SK-N-SH (cell line): Measurements from ENCODE around the gene RNF126. TPM values are rescaled to one million over a fixed set of nuclear protein-coding genes. Genes with fewer than 3 reads are reported as not detected.

ENCODE experiments used
- CTCF ChIA-PET: fragments of 300-600, 350-600 bp; formaldehyde crosslinking; extraction: SDS; loops from one replicate; lab custom pipeline; 2021; lab: Yijun Ruan, JAX
- POLR2A ChIA-PET: fragments of 350-600 bp; sonication (Branson Sonifier 250); formaldehyde crosslinking; extraction: SDS; loops from one replicate; lab custom pipeline; 2020; ENCODE audit warnings: antibody characterized with exemption, inconsistent platforms; lab: Yijun Ruan, JAX
- DNase-seq: peaks from one replicate; pipeline ENCODE4 v3.0.0; 2012
- H2AFZ ChIP-seq: fragments of 200-600 bp; sonication (generic); 2 replicates; pipeline ENCODE4 v1.8.1; 2016; ENCODE audit warnings: antibody characterized with exemption, mild to moderate bottlenecking, low read depth
- H3F3A ChIP-seq: fragments of 200-600 bp; sonication (generic); replicated peaks from 2 replicates; pipeline ENCODE3; 2016; ENCODE audit warnings: antibody characterized with exemption, mild to moderate bottlenecking; ENCODE audit not compliant: insufficient read depth
- H3K27ac ChIP-seq, 2 experiments: fragments of 200-500 bp in 1 of 2; fragments of 200-600 bp in 1 of 2; sonication (Bioruptor generic) in 1 of 2; sonication (generic), shearing (Covaris generic) in 1 of 2; 2 replicates each; pipeline versions ENCODE4 v1.5.1 to v1.6.1; 2014 to 2016; ENCODE audit warnings: low read depth in 2 of 2, inconsistent platforms in 1 of 2, low read length in 1 of 2, mild to moderate bottlenecking in 1 of 2, mixed read lengths in 1 of 2
- H3K27me3 ChIP-seq: fragments of 200-600 bp; sonication (generic), shearing (Covaris generic); 2 replicates; pipeline ENCODE4 v1.6.1; 2016; ENCODE audit warnings: mixed run types; ENCODE audit not compliant: insufficient read depth
- H3K36me3 ChIP-seq, 2 experiments: fragments of 200-500 bp in 1 of 2; fragments of 200-600 bp in 1 of 2; sonication (Bioruptor generic) in 1 of 2; sonication (generic) in 1 of 2; replicated peaks in 1 of 2; 2 replicates each; pipeline versions ENCODE3 to v1.5.1; 2014 to 2016; ENCODE audit warnings: low read length in 1 of 2, mild to moderate bottlenecking in 1 of 2; ENCODE audit not compliant: insufficient read depth in 2 of 2, control insufficient read depth in 1 of 2
- H3K4me1 ChIP-seq, 2 experiments: fragments of 200-500 bp in 1 of 2; fragments of 200-600 bp in 1 of 2; sonication (Bioruptor generic) in 1 of 2; sonication (generic), shearing (Covaris generic) in 1 of 2; 2 replicates each; pipeline versions ENCODE4 v1.5.1 to v1.6.1; 2014 to 2016; ENCODE audit warnings: low read depth in 1 of 2, low read length in 1 of 2, mixed run types in 1 of 2; ENCODE audit not compliant: insufficient read depth in 2 of 2, control insufficient read depth in 1 of 2
- H3K4me2 ChIP-seq: fragments of 200-600 bp; sonication (generic), shearing (Covaris generic); 2 replicates; pipeline ENCODE4 v1.6.1; 2017; ENCODE audit warnings: mixed run types
- H3K4me3 ChIP-seq, 2 experiments: fragments of 200-500 bp in 1 of 2; fragments of 200-600 bp in 1 of 2; sonication (Bioruptor generic) in 1 of 2; sonication (generic), shearing (Covaris generic) in 1 of 2; 2 replicates each; pipeline versions ENCODE4 v1.5.1 to v1.8.1; 2014 to 2016; ENCODE audit warnings: low read depth in 2 of 2, inconsistent platforms in 1 of 2, low read length in 1 of 2, mild to moderate bottlenecking in 1 of 2, mixed read lengths in 1 of 2, moderate library complexity in 1 of 2
- H3K79me2 ChIP-seq: fragments of 200-600 bp; sonication (generic); 2 replicates; pipeline ENCODE4 v1.8.1; 2017; ENCODE audit warnings: mild to moderate bottlenecking; ENCODE audit not compliant: insufficient read depth
- H3K9ac ChIP-seq: fragments of 200-600 bp; sonication (generic); 2 replicates; pipeline ENCODE4 v1.6.1; 2017; ENCODE audit warnings: mixed run types
- H3K9me2 ChIP-seq: fragments of 200-600 bp; sonication (generic); 2 replicates; pipeline ENCODE4 v1.6.1; 2017; ENCODE audit warnings: mixed run types
- H3K9me3 ChIP-seq: fragments of 200-600 bp; sonication (generic); 2 replicates; pipeline ENCODE4 v1.6.1; 2017; ENCODE audit warnings: mixed run types, mild to moderate bottlenecking, moderate library complexity
- H4K20me1 ChIP-seq: fragments of 200-600 bp; sonication (generic); 2 replicates; pipeline ENCODE4 v1.6.1; 2017; ENCODE audit warnings: mild to moderate bottlenecking, mixed run types; ENCODE audit not compliant: insufficient read depth
- CHD2 ChIP-seq: fragments of 150-350 bp; IDR thresholded peaks from 2 replicates; pipeline ENCODE4 v1.6.1; 2018; ENCODE audit warnings: low read length; ENCODE audit not compliant: partially characterized antibody
- CTCF ChIP-seq: fragments of 200-600 bp; sonication (generic); IDR thresholded peaks from 2 replicates; pipeline ENCODE4 v1.6.1; 2017; ENCODE audit warnings: antibody characterized with exemption, mild to moderate bottlenecking, moderate library complexity
- EP300 ChIP-seq, 2 experiments: IDR thresholded peaks; 2 replicates each; pipeline versions ENCODE4 v1.4.0 to v1.6.1; 2012; ENCODE audit warnings: borderline replicate concordance in 1 of 2, low read depth in 1 of 2, low read length in 1 of 2
- EZH2phosphoT487 ChIP-seq: fragments of 200-600 bp; sonication (generic); IDR thresholded peaks from 2 replicates; pipeline ENCODE4 v1.6.1; 2017; ENCODE audit warnings: low read depth, mixed run types, mild to moderate bottlenecking, antibody characterized with exemption, moderate library complexity, borderline replicate concordance
- FOSL2 ChIP-seq: IDR thresholded peaks from 2 replicates; pipeline ENCODE4 v1.4.0; 2012; ENCODE audit warnings: low read depth, mild to moderate bottlenecking, moderate library complexity, borderline replicate concordance
- FOXM1 ChIP-seq: IDR thresholded peaks from 2 replicates; pipeline ENCODE4 v1.4.0; 2012; ENCODE audit warnings: low read depth, mild to moderate bottlenecking
- GABPA ChIP-seq: IDR thresholded peaks from 2 replicates; pipeline ENCODE4 v1.4.0; 2012; ENCODE audit warnings: low read depth, mild to moderate bottlenecking
- MEF2A ChIP-seq: IDR thresholded peaks from 2 replicates; pipeline ENCODE4 v1.4.0; 2012; ENCODE audit warnings: low read depth, borderline replicate concordance
- MXI1 ChIP-seq: IDR thresholded peaks from 2 replicates; pipeline ENCODE4 v1.6.1; 2012; ENCODE audit warnings: mild to moderate bottlenecking, low read depth, low read length, improper control_type of control experiment
- PBX3 ChIP-seq: IDR thresholded peaks from 2 replicates; pipeline ENCODE4; 2012
- RCOR1 ChIP-seq: fragments of 150-350 bp; IDR thresholded peaks from 2 replicates; pipeline ENCODE4 v1.6.1; 2017; ENCODE audit warnings: antibody characterized with exemption, low read length
- REST ChIP-seq: IDR thresholded peaks from 2 replicates; pipeline ENCODE4 v1.6.1; 2012; ENCODE audit warnings: mild to moderate bottlenecking, low read depth, low read length, moderate library complexity
- RXRA ChIP-seq: IDR thresholded peaks from 2 replicates; pipeline ENCODE4 v1.4.0; 2012; ENCODE audit warnings: low read depth, mild to moderate bottlenecking, borderline replicate concordance
- SIN3A ChIP-seq: IDR thresholded peaks from 2 replicates; pipeline ENCODE4 v1.6.1; 2012; ENCODE audit warnings: low read depth, mild to moderate bottlenecking, low read length, moderate library complexity, borderline replicate concordance
- SMC3 ChIP-seq: IDR thresholded peaks from 2 replicates; pipeline ENCODE4 v1.6.1; 2012; ENCODE audit warnings: low read depth, low read length, improper control_type of control experiment
- TAF1 ChIP-seq: IDR thresholded peaks from 2 replicates; pipeline ENCODE4 v1.6.1; 2012; ENCODE audit warnings: low read depth, mild to moderate bottlenecking, low read length, moderate library complexity, borderline replicate concordance
- TCF12 ChIP-seq: IDR thresholded peaks from 2 replicates; pipeline ENCODE4 v1.4.0; 2012
- TEAD4 ChIP-seq: IDR thresholded peaks from 2 replicates; pipeline ENCODE4 v1.4.0; 2012; ENCODE audit warnings: mild to moderate bottlenecking, borderline replicate concordance; ENCODE audit not compliant: insufficient read depth
- USF2 ChIP-seq: fragments of 150-350 bp; IDR thresholded peaks from 2 replicates; pipeline ENCODE4 v1.6.1; 2017; ENCODE audit warnings: antibody characterized with exemption, low read length, low read depth, borderline replicate concordance
- YY1 ChIP-seq: IDR thresholded peaks from 2 replicates; pipeline ENCODE4 v1.4.0; 2012; ENCODE audit warnings: low read depth, mild to moderate bottlenecking
- WGBS: methylation state at CpG from one replicate; pipeline ENCODE4 v1.1.6; 2017; ENCODE audit warnings: low lambda C conversion rate; 5-methylcytosine and 5-hydroxymethylcytosine counted together
- polyA plus RNA-seq, 3 experiments: library from polyadenylated mRNA; depleted of rRNA; stranded (reverse); fragments of >200 nt; gene quantifications; 2 replicates each; pipeline ENCODE4 v1.2.3, GENCODE V29; 2012

Gene RNF126
- polyA plus RNA-seq, 1 of the 3 experiments (the other 2 are of a cell fraction) = 12.9 TPM

GRCh38 chr19:602391-603301 is 60.4 kb downstream of the RNF126 start:
- WGBS = 97% methylated on average over 18 of the region's 35 CpGs
- ChIA-PET CTCF (no interaction called here), POLR2A (no interaction called here)

More at GRCh38 chr19:602391-603301, 60.4 kb downstream of the RNF126 start:
- DNase-seq = no peak
- TF ChIP-seq SIN3A = no peak
- TF ChIP-seq USF2 = no peak
- TF ChIP-seq TCF12 = no peak
- no peak for TF ChIP-seq FOSL2
- TF ChIP-seq CHD2 = no peak
- no peak for TF ChIP-seq SMC3
- no peak for TF ChIP-seq TEAD4
- no peak for TF ChIP-seq RCOR1
- TF ChIP-seq EZH2phosphoT487 = no peak
- TF ChIP-seq PBX3 = no peak
- TF ChIP-seq TAF1 = no peak
- no peak for TF ChIP-seq MEF2A
- no peak for TF ChIP-seq YY1
- TF ChIP-seq MXI1 = no peak
- no peak for TF ChIP-seq FOXM1
- no peak for TF ChIP-seq REST
- TF ChIP-seq GABPA = no peak
- no peak for TF ChIP-seq CTCF
- TF ChIP-seq RXRA = no peak
- no peak for TF ChIP-seq EP300 (IDR thresholded peaks at IDR 0.05; ENCODE audit: borderline replicate concordance in 1 of 2, low read depth in 1 of 2, low read length in 1 of 2)
- H3K9me3 ChIP-seq = no peaks in the 10 kb centered on the region
- no peak overlapping the region for H3K4me3 ChIP-seq
- H4K20me1 ChIP-seq = peaks cover 7% of the 10 kb centered on the region; the same call in 1 of the 2 replicates
- no peak overlapping the region for H3K4me2 ChIP-seq
- no peaks in the 10 kb centered on the region for H3K27me3 ChIP-seq
- H2AFZ ChIP-seq = no peak overlapping the region
- H3F3A ChIP-seq = peaks cover 7% of the 10 kb centered on the region
- no peaks in the 10 kb centered on the region for H3K36me3 ChIP-seq
- H3K27ac ChIP-seq = no peak overlapping the region
- H3K9ac ChIP-seq = no peak overlapping the region
- H3K4me1 ChIP-seq = peaks cover 0 to 3% of the 10 kb centered on the region in 2 experiments; a peak in 1 of 4 replicates
- no peaks in the 10 kb centered on the region for H3K79me2 ChIP-seq
- H3K9me2 ChIP-seq = no peaks in the 10 kb centered on the region
